Activated CD4-positive, alpha-beta T cell treated with anti-CD3 and anti-CD28 coated beads, Interleukin-2, amount 50 U/mL, for 4 hours (primary cell): ENCODE results near the gene BCL6B.
"Not testable (repeated sequence)": the region's sequence is repeated elsewhere in the genome, so short reads cannot be mapped to it uniquely, and the experiment has no call there.

ENCODE experiments used
- DNase-seq, 2 experiments: peaks; one replicate each; pipeline ENCODE4 v3.0.0-alpha.2; 2020

BCL6B gene

GRCh38 chr17:7029659-7030058 lies 6.8 kb downstream of the BCL6B start:
- DNase-seq, result peak; percentile 45 to 53

GRCh38 chr17:7034955-7035590 lies 12.2 kb downstream of the BCL6B start:
- DNase-seq, result no peak

DNA sequence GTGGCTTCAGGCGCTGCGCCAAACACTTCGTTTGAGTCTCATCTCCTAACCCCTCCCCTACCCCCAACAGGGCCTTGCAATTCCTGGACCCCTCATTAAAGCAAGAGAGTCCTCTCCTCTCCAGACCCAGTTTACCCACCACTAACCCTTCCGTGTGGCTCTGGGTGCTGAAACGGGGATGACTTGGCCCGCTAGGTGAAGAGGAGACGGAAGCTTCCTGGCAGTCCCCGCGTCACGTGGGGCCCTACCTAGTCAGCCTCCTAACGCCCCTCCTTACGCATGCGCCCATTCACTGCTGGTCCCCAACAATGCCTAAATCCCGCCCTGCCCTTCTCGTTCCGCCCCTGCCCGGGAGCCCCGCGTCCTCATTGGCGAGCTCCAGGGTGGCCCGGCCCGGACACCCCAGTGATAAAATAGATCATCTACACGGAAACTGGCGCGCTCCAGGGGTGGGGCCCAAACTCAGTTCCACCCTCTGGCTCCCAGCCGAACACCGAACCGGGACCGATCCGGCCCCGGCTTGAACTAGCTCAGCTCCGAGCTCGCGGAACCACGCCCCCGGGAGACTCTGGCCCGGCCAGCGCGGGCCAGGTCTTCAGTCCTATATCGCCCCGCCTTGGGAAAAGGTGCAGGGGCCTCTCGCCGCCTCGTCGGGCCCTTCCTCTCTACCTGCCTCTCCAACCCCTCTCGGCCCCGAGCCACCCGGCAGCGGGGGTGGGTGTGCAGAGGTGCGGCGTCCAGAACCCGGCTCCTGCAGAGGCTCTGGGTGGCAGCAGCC lies 12.9 kb downstream of the BCL6B start, which contains the start of gene SLC16A13:
SLC16A13 (plus strand) TSS at position 425 of the 778 bp plus-strand sequence. CDS start 368 bp downstream, outside the sequence.
- DNase-seq, result peak; percentile 98

GRCh38 chr17:7038025-7038862 lies 15.4 kb downstream of the BCL6B start:
- no peak for DNase-seq

DNA sequence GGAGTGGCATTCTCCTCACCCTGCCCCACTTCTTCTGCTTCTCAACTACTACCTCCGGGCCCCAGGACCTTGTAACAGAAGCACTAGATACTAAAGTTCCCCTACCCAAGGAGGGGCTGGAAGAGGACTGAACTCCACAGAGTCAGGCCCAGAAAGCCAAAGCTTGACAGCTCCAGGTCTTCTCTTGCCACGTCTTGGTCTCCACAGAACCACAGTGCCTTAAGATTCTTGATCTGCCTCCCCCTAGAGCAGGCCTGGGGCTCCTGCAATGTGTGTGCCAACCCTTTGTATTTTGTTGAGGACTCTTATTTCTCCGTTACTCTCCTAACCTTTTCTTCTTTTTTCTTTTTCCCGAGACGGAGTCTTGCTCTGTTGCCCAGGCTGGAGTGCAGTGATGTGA lies 17.0 kb downstream of the BCL6B start:
- no peak for DNase-seq

GRCh38 chr17:7041607-7042500 lies 19.0 kb downstream of the BCL6B start:
- no peak for DNase-seq

DNA sequence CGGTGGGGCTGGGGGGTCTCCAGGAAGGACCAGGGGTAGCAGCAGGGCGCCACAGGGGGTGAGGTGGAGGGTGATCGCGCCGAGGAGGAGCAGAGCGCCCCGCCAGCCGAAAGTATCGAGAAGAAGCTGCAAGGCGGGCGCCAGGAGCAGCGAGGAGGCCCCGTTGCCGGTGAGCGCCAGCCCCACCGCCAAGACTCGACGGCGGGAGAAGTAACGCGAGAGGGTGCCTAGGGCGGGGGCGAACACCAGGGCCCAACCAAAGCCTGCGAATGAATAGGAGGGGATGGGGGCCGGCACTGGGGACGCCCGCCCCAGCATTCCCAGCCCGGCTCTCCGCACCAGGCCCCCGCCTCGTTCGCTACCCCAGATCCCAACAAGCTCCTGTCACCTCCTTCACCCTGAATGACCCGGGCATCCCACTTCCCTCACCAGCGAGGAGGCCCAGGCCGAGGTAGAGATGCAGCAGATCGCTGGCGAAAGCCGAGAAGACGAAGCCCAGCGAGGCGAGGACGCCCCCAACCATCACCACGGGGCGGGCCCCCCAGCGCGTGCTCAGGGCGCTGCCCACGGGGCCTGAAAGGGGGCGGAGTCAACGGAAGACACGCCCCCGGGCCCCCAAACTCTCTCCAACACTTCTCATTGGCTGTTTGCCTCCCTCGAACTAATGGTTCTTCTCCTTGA lies 19.8 kb downstream of the BCL6B start:
- DNase-seq, result no peak

DNA sequence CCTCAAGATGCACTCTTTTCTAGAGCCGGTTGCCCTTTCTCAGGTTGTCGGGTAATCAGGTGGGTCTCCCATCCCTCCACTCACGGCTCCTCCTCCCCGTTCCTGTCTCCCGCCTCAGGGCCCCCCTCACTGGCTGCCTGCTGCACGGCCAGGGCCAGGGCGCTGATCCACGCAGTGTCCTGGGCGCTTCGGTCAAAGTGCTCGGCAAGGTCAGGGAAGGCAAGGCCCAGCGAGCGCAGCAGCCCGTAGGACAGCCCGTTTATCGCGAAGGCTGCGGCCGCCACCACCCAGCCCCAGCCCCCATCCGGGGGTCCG lies 20.3 kb downstream of the BCL6B start:
- no peak for DNase-seq

DNA sequence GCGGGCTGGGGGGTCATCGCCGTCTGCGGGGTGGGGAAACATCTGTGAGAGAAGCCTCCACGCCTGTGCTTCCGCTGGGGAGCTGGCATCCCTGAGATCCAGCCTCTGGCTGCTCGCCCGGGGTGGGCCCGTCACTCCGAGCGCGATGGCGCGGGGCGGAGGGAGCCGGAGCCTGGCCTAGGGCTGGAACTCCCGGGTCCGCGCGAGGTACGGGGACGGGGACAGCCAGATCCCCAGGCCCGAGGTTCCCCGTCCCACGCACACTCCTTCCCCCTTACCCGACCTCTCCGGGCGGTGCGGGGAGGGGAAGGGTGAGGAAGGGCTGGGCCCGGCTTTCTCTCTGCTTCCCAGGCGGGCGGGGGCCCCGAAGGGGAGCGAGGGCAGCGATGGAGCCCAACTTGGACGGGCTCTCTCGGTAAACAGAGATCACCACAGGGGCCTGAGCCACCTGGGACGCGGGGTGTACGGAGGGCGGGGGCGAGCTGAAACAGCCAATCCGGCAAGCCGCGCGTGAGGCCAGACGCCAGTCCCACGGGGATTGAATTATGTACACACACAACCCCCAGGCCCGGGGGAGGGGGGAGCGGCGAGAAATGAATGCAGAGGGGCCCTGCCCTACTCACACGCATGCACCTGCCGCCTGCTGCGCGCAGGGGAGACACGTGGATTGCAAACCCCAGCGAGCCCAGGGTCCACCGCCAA lies 20.8 kb downstream of the BCL6B start, which contains the start of gene SLC16A11:
SLC16A11 (minus strand) TSS at position 596 of the 702 bp plus-strand sequence; CDS start at position 17, 579 bp downstream.
- no peak for DNase-seq

- no peak for DNase-seq
Measured at GRCh38 chr17:7045492-7046126, 22.8 kb downstream of the BCL6B start.

DNA sequence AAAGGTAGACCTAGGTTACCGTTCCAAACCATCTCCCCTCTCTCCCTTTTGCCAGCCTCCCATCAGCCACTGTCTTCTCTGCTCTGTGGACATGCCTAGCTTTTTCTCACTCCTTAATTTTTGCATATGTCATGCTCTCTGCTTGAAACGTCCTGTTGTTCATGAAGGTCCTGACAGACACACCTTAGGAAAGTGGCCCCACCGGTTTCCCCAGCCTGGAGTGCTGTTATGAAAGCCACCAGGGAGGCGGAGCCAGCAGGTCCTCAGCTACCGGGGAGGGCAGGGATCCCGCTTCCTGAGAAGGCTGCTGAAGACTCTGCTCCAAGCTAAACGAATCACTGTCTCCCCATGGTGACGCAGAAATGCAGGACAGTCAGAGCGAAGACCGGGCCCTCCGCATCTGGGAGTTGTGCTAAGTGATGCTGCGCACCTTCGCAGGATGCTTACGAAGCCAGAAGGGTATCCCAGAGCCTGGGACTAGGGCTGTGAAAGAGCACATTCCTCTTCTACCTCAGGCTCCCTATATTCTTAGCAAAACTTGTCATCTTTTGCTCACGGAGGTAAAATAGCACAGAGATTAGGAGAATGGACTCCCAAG lies 23.4 kb downstream of the BCL6B start:
- no peak for DNase-seq

- DNase-seq, result peak; percentile 63 to 68
Measured at GRCh38 chr17:7046725-7047397, 24.0 kb downstream of the BCL6B start.

DNA sequence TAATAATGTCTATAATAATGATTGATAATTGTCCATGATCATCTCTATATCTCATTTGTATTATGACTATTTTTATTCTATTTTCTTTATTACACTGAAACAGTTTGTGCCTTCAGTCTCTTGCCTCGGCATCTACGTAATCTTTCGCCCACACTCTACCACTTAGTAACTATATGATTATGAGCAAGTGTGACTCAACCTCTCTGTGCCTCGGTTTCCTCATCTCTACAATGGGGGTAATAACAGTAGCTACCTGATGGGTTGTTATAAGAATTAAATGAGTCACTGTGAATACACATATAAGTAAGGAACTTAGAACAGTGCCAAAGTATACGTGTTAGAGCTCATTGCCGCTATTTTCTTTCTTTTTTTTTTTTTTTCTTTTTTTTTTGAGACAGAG lies 24.7 kb downstream of the BCL6B start:
- no peak for DNase-seq

DNA sequence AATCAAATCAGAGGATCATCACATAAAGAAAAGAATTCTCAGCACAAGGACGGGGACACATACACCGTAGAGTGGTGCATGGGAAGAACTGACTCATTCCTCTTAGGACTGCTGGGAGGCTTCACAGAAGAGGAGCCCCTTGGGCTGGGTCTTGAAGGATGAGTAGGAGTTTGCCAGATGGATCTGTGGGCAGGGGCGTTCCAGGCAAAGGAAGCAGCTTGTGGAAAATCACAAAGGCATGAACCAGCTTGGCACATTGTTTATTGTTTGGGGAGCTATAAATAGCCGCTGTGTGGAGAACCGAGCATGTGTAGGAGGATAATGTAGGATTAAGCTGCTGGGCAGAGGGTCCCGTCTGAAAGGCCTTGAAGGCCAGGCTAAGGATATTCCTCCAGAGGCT lies 26.1 kb downstream of the BCL6B start:
- no peak for DNase-seq

- not testable (repeated sequence) for DNase-seq
Measured at GRCh38 chr17:7050583-7050982, 27.7 kb downstream of the BCL6B start.

DNA sequence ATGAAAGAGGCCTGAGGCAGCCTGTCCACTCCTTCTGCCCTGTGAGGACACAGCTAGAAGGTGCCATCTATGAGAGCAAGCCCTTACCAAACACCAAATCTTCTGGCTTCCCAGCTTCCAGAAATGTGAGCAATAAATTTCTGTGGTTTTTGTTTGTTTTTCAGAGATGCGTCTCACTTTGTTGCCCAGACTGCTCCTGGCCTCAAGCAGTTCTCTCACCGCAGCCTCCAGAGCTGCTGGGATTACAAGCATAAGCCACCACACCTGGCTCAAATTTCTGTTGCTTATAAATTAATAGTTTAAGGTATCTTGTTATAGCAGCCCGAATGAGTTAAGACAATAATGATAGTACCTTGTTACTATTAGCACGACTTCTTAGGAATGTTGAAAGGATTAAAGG lies 33.5 kb downstream of the BCL6B start:
- no peak for DNase-seq

DNA sequence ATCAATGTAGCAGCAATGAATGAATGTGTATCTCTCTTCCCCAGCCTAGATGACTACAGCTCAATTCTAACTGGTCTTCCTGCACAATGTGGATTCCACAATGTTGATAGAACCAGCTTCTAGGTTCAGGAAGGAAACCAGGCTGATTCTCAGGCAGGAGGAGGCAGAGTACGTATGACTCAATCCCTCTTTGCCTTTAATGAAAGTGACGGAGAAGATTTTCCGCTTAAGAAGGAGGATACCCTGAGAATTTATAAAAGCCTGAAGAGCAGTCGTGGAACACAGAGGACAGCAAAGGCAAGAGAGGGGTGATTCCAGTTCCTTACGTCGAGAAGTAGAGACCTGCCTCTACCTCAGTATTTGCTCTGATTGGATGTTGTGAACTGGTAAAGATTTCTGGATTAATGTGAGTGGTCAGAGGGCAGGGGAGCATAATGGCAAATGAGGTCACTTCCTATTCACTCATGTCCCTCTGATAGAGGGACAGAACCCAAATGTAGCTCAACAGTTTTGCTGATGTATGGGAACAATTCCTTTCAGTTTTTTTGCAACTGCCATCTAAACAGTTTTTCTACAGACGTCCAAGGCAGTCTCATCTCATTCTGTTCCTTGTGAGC lies 36.1 kb downstream of the BCL6B start:
- no peak for DNase-seq

DNA sequence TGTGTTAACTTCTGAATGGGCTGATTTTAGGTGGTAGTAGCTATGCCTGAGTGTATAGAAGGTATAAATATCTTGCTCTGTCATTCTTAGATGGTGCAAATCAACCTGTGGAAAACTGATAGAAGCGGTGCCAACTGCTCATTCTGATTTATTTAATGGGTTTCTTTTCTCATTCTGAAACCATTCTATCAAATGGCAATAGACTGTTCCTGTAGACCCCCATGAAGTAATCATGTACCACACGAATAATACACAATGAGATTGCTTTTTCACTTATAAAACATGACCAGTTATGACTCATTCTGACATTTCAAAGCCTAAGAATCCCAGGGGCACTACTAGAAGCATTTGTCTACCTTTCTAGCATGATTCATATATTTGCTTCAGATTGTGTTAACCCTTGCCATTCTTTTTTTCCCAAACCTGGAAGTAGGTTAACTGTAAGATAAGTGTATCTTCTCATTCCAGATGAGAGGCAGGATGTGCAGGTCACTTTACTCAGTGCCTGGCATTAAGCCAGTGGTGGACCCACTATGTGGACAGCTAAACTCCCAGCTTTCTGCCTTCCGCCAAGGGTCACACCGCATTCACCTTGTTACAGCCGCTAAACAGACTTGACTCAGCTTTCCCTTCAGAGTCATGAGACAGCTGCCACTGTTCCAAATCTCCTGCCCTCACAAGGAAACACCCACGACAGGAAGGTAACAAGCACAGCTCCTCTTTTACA lies 37.5 kb downstream of the BCL6B start:
- DNase-seq, result peak in 1 of 2 experiments; percentile 13
